Breast epithelium (tissue), 3 donors: ENCODE measurements around the gene ASIC5.

Experiments used
- POLR2A ChIP-seq: fragments of 450-650 bp; IDR thresholded peaks from one replicate; pipeline ENCODE4 v1.6.1; 2016; ENCODE audit warnings: antibody characterized with exemption, mild to moderate bottlenecking, moderate library complexity
- TF ChIP-seq, protein P1 (sequence below), 3 donors: fragments of 450-650 bp; IDR thresholded peaks; one replicate each; pipeline ENCODE4 v1.5.1; 2016 to 2017; ENCODE audit warnings: antibody characterized with exemption in 3 of 3, mild to moderate bottlenecking in 3 of 3, moderate library complexity in 3 of 3

DNA sequence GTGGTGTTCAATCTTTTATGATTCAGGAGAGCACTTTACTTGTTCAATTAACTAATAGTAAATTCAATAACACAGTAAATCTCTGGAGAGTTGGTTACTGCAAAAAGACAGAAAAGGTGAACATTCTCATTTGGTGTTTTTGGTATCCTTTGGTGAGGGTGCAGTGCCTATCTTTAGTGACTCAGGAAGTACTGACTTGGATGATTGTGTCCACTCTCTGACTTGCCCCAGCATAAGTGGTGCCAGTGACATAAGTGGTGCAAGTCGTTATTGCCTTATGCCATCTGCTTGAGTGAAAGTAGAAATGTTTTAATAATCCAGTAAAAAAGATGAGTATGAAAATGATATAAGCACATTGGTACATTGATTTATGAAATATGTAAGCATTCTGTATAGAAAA, 80.2 kb downstream of the ASIC5 start:
- TF ChIP-seq, protein P1, sequence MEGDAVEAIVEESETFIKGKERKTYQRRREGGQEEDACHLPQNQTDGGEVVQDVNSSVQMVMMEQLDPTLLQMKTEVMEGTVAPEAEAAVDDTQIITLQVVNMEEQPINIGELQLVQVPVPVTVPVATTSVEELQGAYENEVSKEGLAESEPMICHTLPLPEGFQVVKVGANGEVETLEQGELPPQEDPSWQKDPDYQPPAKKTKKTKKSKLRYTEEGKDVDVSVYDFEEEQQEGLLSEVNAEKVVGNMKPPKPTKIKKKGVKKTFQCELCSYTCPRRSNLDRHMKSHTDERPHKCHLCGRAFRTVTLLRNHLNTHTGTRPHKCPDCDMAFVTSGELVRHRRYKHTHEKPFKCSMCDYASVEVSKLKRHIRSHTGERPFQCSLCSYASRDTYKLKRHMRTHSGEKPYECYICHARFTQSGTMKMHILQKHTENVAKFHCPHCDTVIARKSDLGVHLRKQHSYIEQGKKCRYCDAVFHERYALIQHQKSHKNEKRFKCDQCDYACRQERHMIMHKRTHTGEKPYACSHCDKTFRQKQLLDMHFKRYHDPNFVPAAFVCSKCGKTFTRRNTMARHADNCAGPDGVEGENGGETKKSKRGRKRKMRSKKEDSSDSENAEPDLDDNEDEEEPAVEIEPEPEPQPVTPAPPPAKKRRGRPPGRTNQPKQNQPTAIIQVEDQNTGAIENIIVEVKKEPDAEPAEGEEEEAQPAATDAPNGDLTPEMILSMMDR (IDR thresholded peaks at IDR 0.05) = no peak
- TF ChIP-seq POLR2A = no peak
